ENCODE measurements around the gene KCNK4.
"Not testable (repeated sequence)": the region's sequence is repeated elsewhere in the genome, so short reads cannot be mapped to it uniquely, and the experiment has no call there.

The KCNK4 gene

DNA sequence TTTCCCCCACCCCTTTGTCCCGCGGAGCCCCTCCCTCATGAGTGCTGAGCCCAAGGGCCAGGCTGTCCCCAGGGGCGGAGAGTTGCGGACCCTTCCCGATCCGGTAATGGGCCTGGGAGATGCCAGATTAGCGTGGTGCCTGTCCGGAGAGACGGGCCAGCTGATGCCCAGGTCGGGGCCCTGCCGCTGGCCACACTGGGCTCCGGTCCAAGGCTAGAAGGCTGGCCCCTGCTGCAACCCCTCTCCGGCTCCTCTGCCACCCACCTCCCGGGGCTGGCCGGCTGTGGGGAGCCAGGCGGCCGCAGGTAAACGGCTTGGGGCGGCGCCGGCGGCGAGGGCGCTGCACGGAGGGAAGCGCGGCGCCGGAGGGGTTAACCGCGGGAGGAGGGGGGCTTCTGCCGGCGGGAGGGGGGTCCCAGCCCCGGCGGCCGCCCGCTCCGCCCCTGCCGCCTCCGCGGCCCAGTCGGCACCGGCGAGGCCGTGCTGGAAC, at the start of gene KCNK4:
KCNK4 (plus strand) TSS at position 41 of the 490 bp plus-strand sequence. CDS start 1,717 bp downstream, outside the sequence.
- DNase-seq = no peak

DNA sequence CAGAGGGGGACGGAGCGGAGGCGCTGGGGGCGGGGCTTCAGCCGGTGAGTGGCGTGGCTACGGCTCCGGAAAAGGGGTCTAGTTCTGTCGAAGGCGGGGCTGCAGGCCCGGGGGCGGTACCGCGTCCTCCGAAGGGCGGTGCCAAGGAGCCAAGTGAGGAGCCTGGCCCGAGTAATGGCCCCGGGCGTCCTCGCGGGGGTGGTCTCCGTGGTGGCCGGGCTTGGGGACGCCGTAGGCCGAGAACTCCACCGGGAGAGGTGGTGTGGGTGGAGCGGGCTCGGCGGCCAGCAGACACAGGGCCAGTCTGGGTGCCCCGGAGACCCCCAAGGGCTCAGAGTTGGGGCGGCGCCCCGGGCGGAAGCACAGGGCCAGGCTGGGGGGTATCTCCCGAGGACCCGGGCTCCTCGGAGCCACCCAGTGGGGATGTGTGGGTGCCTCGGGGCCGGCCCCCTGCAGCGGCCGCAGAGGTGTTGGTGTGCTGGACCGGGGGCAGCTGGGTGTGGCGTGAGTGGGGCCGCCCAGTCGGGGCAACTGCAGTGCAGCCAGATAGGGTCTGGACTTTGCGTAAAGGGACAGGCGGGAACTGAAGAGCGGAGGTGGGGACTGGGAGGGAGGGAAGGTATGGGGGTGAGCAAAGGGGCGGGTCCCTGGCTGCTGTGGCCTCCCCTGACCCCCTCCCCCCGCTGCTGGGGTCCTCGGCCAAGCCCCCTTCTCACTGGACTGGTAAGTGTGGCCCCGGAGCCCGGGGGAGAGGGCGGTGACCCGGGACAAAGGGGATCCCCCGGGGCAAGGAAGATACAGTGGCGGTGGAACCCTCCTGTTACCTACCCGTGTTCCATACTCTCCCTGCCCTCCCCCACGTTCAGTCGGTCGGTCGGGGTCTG, 49.4 kb upstream of the KCNK4 start:
- peak; percentile 55 for DNase-seq

DNA sequence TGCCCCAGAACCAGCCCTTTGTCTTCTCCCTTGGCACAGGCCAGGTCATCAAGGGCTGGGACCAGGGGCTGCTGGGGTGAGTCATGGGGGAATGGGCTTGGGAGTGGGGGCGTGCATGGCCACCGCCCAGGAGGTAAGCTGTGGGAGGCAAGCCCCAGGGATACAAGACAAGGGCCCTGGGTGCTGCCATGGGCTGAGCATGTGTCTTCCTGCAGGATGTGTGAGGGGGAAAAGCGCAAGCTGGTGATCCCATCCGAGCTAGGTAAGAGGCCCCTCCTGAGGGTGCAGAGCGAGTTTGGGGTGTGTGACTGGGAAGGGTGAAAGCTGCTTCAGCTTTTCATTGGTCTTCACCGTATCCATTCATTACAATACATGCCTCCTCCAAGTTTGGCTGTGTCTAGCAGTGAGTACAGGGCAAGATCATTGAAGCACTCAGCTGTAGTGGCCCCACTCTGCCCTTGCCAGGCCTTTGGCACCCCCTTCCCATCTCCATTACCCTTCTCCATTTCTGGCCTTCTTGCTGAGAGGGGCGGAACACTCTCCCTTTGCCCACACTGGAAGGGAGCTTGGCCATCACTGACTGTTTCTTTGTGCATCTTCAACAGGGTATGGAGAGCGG, 47.8 kb upstream of the KCNK4 start:
- no peak for DNase-seq

DNA sequence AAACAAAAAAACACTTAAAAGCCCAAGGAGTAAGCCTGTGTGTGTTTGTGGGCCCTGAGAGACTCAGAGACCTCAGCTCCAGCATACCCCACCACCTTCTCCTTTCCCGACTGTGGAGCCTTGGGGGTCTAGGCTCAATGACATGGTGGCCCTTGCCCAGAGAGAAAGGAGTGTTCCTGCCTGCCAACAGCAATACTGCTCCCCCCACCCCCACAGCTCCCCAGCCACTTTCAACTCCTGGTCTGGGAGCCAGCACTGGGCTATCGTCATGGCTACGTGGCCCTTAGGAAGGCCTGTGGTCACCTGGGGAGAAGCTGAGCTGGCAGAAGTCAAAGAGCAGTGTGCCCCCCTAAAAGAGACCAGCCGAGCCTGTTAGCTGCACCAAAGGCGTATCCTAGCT, 47.0 kb upstream of the KCNK4 start:
- no peak for DNase-seq

- DNase-seq = no peak
These were observed 46.1 kb upstream of the KCNK4 start for GRCh38 chr11:64244966-64245365.

- peak; percentile 46 for DNase-seq
These were observed 45.7 kb upstream of the KCNK4 start for GRCh38 chr11:64245401-64245796.

DNA sequence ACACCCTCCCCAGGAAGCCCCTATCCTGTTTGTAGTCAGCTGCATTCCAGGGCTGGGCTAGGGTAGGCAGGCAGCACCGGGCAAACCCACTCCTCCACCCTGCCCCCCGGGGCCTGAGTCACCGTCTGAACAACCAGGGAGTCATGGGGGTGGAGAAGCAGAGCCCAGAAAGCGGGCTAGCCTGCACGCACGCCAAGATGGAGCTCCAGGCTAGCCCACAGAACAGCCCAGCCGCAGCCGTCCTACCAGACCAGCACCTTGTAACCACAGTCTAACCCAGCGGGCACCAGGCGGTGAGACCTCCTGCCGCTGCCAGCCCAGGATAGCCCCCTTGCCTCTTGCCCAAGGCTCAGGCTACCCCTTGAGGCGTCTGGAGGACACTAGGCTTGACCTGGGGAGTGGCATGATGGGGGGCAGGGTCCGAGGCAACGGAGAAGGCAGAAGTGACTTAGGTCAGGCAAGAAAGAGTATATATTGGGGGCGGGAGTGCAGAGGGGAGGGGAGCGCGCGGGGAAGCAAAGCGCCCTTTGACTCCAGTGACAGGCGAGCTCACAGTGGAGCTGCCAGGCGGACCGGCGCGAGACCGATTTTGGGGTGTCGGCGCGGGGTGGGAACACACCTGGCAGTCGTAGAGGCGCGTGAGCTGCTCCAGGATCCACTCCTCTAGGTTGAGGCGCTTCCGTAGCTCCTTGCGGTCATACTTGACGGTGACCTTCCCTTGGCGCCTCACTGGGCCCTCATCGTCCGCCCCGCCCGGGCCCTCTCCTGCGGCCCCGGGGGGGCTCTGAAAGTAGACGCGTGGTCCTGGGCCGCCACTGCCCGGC, 45.1 kb upstream of the KCNK4 start:
- DNase-seq = peak; percentile 85

DNA sequence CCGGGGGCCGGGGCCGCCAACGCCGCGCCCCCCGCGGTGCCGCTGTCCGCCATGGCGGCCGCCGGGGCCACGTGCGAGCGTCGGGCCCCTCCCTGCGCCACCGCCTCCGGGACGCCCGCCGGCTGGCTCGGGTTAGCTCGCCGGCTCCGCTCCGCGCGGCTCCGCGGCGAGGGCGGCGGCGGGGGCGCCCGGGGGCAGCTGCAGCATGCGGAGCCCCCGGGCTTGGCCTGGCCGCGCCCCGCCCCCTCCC, 44.6 kb upstream of the KCNK4 start:
- not testable (repeated sequence) for DNase-seq

DNA sequence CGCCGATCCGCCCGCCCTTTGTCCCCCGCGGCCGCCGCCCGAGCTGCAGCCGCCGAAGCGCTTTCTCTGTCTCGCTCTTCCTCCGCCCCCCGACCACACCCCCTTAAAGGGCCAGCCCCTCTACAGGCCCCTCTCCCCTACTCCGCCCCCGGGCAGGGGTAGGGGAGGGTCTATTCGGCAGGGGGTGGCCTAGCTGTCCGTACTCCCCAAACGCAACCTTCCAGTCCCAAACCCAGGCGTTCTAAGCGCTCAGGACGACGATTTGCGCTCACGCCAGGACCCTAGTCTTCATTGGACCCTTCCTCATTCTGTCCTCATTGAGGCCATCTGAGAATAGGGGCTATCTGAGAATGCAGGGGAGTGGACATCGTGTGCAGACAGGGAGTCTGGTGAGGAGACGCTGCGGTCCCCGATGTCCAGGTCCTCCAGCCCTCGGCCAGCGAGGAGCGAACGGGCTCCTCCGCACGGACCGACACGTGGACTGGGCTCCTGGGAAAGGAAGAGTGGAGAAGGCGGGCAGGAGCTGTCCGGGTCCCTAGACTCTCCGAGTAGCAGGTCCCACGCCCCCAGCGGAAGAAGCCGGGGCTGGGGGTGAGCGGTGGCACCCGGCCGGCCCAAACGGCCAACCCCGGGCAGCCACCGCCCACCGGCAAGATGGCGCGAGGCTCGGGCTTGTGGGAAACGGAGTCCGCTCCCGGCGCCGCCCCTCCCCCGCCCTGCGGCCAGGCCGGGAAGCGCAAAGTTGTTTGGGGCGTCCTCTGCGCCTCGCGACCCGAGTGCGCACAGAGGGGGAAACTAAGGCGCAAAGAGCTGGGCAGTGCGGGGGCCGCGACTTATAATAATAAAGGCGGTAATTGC, 44.0 kb upstream of the KCNK4 start, which contains the start of gene PPP1R14B:
PPP1R14B (minus strand) TSS at position 73 of the 858 bp plus-strand sequence. CDS start 270 bp downstream, outside the sequence.
- DNase-seq = peak; percentile 87

DNA sequence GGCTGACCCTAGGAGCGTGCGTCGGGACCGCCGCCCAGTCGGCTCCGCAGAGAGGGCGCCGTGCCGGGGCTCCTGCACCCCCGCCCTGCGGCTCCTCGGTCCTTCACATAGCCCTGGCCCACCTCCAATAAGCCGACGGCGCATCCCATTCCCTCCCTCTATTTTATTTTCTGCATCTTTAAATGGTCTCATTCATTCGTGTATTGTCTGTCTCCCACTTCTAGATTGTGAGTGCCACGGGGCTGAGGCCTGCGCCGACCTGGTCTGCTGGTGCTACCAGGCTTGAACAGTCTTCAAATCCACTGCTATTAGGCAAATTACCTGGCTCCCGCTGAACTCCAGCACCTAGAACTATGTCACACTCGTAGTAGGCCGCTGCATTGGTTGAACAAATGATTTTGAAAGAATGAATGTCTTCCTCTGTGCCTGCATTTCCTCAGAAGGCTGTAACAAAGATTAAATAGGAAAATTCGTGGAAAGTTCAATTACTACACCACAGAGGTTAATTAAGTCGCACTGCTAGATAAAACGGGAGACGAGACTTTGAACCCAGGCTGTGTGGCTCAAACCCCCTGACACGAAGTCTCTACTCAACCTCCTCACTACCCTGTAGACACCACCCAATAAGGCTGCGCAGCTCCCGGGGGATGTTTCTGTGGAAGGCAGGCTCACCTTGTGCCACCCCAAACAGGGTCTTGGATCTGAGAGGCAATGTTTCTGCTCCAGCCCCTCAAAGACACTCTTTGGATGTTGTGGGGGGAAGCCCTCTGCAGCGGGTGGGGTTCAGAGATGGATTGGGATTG, 43.2 kb upstream of the KCNK4 start:
- no peak for DNase-seq

GRCh38 chr11:64248578-64248977, 42.5 kb upstream of the KCNK4 start:
- no peak for DNase-seq

- DNase-seq = no peak
These were observed 42.1 kb upstream of the KCNK4 start for GRCh38 chr11:64249038-64249437.

- DNase-seq = no peak
These were observed 41.3 kb upstream of the KCNK4 start for GRCh38 chr11:64249563-64250414.

DNA sequence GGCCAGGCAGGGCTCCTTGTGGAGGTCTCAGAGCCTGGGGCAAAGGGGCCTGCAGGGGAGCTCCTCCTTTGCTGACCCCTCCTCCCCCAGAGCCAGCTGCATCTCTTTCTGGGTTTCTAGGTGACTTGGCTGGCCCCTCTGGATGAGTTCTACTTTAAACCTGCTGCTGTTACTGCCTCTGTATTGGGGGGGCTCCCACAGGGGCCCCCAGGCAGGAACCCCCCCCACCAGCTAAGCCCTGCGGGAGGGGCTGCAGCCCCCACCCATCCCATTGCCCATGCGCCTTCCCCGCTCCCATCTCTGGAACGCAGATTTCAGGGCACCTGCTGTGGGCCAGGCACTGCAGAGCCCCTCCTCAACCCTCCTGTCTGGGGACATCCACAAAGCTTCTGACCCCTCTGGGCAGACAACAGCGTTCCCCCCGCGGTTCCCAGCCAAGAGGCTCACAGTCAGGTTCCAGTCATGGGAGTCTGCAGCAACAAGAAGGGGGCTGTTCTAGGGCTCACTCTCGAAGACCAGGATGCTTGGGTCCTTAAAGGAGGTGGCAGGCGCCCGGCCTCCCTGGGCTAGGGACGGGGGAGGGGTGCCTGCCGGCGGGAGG, 40.6 kb upstream of the KCNK4 start:
- no peak for DNase-seq

- DNase-seq = peak; percentile 78
These were observed 39.9 kb upstream of the KCNK4 start, which contains the start of gene PLCB3 for GRCh38 chr11:64251016-64251752. PLCB3 (plus strand) TSS chr11:64251530; CDS start chr11:64251650, 120 bp downstream.

- DNase-seq = no peak
These were observed 39.4 kb upstream of the KCNK4 start for GRCh38 chr11:64251753-64252002.

DNA sequence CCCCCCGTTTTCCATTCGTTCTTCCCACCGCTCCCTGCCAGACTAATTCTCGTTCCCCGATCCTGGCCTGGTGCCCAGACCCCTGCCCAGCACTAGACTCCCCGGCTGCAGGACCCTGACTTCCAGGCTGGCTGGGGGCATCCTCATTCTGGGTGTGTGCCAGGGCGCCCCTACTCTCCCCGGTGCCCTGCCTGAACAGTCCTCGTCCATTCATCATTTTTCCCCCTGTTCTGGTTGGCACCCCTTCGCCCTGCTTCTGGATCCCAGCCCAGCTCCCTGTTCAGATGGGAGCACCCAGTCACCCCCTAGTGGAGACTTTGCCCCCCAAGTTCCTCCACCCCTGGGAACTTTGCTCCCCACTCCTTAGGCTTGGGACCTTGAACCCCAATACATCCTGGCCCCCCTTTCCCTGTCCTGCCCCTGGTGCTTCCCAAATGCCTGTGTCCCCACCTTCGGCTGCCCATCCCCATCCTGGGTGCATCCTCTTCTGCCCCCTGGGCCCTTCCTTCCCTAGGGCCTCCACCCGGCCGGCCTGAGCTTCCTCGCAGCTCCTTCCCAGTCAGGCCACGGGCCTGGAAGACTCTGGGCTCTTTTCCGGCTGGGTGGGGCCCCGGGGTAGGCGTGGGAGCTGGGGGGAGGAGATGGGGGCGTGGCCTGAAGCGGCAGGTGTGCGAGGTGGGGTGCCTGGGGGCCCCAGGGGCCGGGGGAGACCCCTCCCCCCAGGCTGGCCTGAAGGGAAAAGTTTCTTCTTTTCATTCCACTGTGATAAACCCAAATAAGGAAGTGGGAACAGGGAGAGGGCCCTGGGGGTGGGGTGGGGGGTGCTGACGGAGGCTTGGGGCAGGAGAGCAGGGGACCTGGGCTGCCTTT, 38.9 kb upstream of the KCNK4 start:
- DNase-seq = peak; percentile 62

DNA sequence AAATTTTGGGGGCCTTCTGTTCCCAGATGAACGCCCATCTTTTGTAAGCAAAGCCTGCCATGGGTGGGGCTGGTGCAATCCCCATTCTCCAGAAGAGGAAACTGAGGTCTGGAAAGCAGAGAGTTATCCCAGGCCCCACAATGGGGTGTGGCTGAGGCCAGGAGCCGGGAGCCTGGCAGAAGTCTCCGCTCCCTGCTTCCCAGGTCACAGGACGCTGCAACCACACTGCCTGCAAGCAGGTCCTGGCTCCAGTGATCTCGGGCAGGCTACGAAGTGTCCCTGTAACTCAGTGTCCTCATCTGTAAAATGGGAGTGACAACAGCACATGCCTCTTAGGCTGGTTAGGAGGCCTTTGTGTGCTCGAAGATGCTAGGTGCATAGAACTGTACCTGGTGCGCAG, 38.1 kb upstream of the KCNK4 start:
- DNase-seq = no peak

GRCh38 chr11:64253481-64253880, 37.6 kb upstream of the KCNK4 start:
- DNase-seq = no peak

Measured in stimulated activated CD8-positive, alpha-beta memory T cell treated with anti-CD3 and anti-CD28 coated beads, Interleukin-4, amount 100 ng/mL, for 48 hours (primary cell).